AG04449 (cell line): ENCODE results near the gene S100A7.
"Not testable (repeated sequence)": the region's sequence is repeated elsewhere in the genome, so short reads cannot be mapped to it uniquely, and the experiment has no call there.

Source experiments
- CTCF ChIA-PET: fragments of 350-600 bp; formaldehyde crosslinking; extraction: SDS; loops from one replicate; lab custom pipeline; 2021; ENCODE audit warnings: antibody characterized with exemption; lab: Yijun Ruan, JAX
- POLR2A ChIA-PET: fragments of 400-600, 350-600 bp; formaldehyde crosslinking; extraction: SDS; loops from one replicate; lab custom pipeline; 2020; ENCODE audit warnings: antibody characterized with exemption, inconsistent platforms; lab: Yijun Ruan, JAX
- DNase-seq: peaks from one replicate; pipeline ENCODE4 v3.0.0-alpha.2; 2010; ENCODE audit warnings: low read depth, low spot score
- H3K4me3 ChIP-seq: 2 replicates; pipeline ENCODE4 v1.5.1; 2011; ENCODE audit warnings: low read depth, mild to moderate bottlenecking, control low read depth, low read length
- CTCF ChIP-seq: IDR thresholded peaks from one replicate; pipeline ENCODE4 v1.5.1; 2011; ENCODE audit warnings: mild to moderate bottlenecking, moderate library complexity, low read length, control low read depth, inconsistent platforms; ENCODE audit not compliant: insufficient read depth; ENCODE audit errors: missing control alignments

Gene S100A7

GRCh38 chr1:153428791-153429190 lies 31.7 kb downstream of the S100A7 start:
- no peak overlapping the region for H3K4me3 ChIP-seq
- ChIA-PET CTCF (no interaction called here), POLR2A (no interaction called here)
- no peak for TF ChIP-seq CTCF
- DNase-seq: no peak

DNA sequence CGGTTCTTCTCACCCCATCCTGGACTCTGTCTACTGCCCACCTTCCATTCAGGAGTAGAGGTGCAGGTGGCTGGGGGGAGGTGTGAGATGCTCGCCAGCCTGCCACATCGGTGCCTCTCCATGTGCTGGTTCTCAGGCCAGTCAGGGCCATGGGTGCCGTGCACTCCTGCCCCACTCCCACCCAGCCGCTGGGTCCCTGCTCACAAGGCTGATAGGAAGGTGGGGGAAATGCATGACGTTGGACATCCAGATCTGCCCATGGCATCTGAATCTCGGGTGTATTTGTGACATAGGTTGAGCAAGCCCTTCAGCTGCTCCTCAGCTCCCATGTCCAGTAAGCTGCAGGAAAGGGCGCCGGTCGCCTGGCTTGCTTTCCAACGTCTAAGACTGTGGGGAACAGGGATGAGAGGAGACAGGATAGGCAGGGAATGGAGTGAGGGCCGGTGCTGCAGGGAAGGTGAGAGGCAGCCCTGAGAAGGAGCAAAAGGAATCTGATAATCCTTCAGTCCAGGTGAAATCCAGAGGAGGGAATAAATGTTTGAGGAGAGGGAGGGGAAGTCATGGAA lies 32.3 kb downstream of the S100A7 start:
- DNase-seq: no peak
- no peak for TF ChIP-seq CTCF
- ChIA-PET CTCF (no interaction called here), POLR2A (no interaction called here)
- no peak overlapping the region for H3K4me3 ChIP-seq

GRCh38 chr1:153426809-153427208 lies 33.6 kb downstream of the S100A7 start:
- no peak for TF ChIP-seq CTCF
- DNase-seq: no peak
- ChIA-PET CTCF (interaction anchor here (1.2 kb wide), 1 partner anchor 67 kb away, joined by 3 read pairs; no protein-coding TSS in a partner anchor), POLR2A (no interaction called here)
- H3K4me3 ChIP-seq: no peak overlapping the region

GRCh38 chr1:153422450-153423068 lies 37.9 kb downstream of the S100A7 start:
- no peak for TF ChIP-seq CTCF
- H3K4me3 ChIP-seq: no peak overlapping the region
- no peak for DNase-seq
- POLR2A ChIA-PET: no interaction called here
- CTCF ChIA-PET: no interaction called here

DNA sequence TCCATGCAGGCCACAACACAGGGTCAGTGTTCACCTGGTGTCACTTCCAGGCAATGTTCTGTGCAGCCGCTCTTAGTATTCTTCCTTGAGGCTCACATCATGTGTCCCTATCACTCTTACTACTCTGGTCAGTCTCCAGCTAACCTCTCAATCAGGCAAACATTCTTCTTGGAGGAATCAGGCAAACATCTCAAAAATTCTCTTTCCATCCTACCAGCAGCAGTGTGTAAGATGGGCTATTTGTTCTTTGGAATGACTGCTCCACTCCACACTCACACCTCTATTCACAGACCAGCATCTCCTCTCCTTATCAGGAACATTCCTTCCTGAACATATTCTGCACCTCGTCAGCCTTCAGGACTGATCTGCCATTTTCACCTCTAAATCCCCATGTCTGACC lies 40.1 kb downstream of the S100A7 start:
- ChIA-PET POLR2A (no interaction called here), CTCF (no interaction called here)
- no peak for TF ChIP-seq CTCF
- DNase-seq: no peak
- H3K4me3 ChIP-seq: no peak overlapping the region

DNA sequence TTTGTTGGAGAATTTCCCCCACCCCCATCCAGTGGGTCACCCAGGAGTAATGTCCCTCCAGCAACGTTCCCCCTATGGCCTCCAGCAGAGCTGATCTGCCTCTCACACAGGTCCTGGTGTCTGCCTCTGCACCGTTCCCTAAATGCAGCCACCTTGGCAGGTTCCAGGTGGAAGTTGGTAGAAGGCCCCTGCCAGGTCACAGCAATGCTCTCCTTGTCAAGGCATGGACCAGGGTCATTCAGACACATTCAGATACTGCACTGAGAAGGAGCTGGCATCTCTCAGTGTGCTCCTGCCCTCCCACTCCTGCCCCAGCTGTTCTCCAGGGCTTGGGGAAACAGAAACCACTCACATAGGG lies 41.0 kb downstream of the S100A7 start:
- CTCF ChIA-PET, H3K4me3 ChIP-seq, POLR2A ChIA-PET, DNase-seq: not testable (repeated sequence)

DNA sequence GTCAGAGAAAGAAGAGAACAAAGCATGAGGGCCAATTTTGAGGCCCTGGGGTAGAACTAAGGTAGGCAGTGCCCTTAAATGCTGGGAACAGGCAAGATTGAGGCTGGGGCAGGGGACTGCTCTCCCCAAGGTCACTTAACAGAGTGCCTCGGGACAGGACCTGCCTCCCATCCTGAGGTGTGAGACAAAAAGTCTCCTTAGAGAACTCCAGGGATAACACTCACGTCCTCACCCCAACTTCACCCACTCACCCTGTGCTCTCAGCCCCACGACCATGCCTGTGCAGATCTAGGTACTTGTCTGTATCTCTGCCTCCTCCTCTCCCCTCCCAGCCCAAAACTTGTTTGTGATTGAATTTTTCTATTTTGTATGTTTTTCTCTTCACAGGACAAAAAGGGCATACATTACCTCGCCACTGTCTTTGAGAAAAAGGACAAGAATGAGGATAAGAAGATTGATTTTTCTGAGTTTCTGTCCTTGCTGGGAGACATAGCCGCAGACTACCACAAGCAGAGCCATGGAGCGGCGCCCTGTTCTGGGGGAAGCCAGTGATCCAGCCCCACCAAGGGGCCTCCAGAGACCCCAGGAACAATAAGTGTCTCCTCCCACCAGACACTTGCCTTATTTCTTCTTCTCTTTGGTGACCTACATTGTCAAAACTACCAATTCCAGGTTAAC lies 41.6 kb downstream of the S100A7 start:
- DNase-seq, POLR2A ChIA-PET, CTCF ChIA-PET, H3K4me3 ChIP-seq: not testable (repeated sequence)
